Fibroblast of lung (primary cell): ENCODE data around the gene JTB. TPM values are rescaled to one million over a fixed set of nuclear protein-coding genes. Genes with fewer than 3 reads are reported as not detected.

Source experiments
- DNase-seq, 2 donors: peaks; one replicate each; pipeline versions ENCODE4 v3.0.0 to v3.0.0-alpha.2; 2010; ENCODE audit warnings: low read depth in 2 of 2
- H2AFZ ChIP-seq: 2 replicates; pipeline ENCODE4 v1.5.1; 2012; ENCODE audit warnings: low read length, control low read depth, inconsistent platforms
- H3K27ac ChIP-seq: 2 replicates; pipeline ENCODE4 v1.5.1; 2011; ENCODE audit warnings: low read length, control low read depth; ENCODE audit not compliant: insufficient read depth
- H3K27me3 ChIP-seq: 2 replicates; pipeline ENCODE4 v1.5.1; 2011; ENCODE audit warnings: mild to moderate bottlenecking, low read length; ENCODE audit not compliant: control insufficient read depth, insufficient read depth
- H3K36me3 ChIP-seq: 2 replicates; pipeline ENCODE4 v1.5.1; 2011; ENCODE audit warnings: low read length; ENCODE audit not compliant: control insufficient read depth, insufficient read depth
- H3K4me1 ChIP-seq: 2 replicates; pipeline ENCODE4 v1.5.1; 2011; ENCODE audit warnings: low read length; ENCODE audit not compliant: control insufficient read depth, insufficient read depth; ENCODE audit errors: extremely low read depth
- H3K4me2 ChIP-seq: 2 replicates; pipeline ENCODE4 v1.5.1; 2011; ENCODE audit warnings: low read length, control low read depth; ENCODE audit not compliant: insufficient read depth; ENCODE audit errors: extremely low read depth
- H3K4me3 ChIP-seq, 4 experiments: fragments of 200-600 bp in 1 of 4; sonication (generic) in 1 of 4; replicated peaks in 1 of 4; 2 replicates each; pipeline ENCODE4 v1.5.1; 2011 to 2016; ENCODE audit warnings: low read length in 4 of 4, low read depth in 3 of 4, mild to moderate bottlenecking in 3 of 4, control low read depth in 2 of 4, inconsistent platforms in 1 of 4, mixed read lengths in 1 of 4; ENCODE audit not compliant: insufficient read depth in 1 of 4; ENCODE audit errors: control extremely low read depth in 1 of 4
- H3K79me2 ChIP-seq: 2 replicates; pipeline ENCODE4 v1.5.1; 2012; ENCODE audit warnings: mild to moderate bottlenecking, low read length, inconsistent platforms; ENCODE audit not compliant: control insufficient read depth, insufficient read depth
- H3K9ac ChIP-seq: 2 replicates; pipeline ENCODE4 v1.5.1; 2011; ENCODE audit warnings: mild to moderate bottlenecking, low read length, control low read depth; ENCODE audit not compliant: insufficient read depth
- H3K9me3 ChIP-seq: 2 replicates; pipeline ENCODE4 v1.5.1; 2012; ENCODE audit warnings: low read depth, low read length; ENCODE audit not compliant: control insufficient read depth, insufficient read depth
- H4K20me1 ChIP-seq: 2 replicates; pipeline ENCODE4 v1.5.1; 2011; ENCODE audit warnings: low read length; ENCODE audit not compliant: control insufficient read depth, insufficient read depth; ENCODE audit errors: extremely low read depth
- CTCF ChIP-seq, 2 donors: IDR thresholded peaks in 1 of 2; conservative IDR thresholded peaks in 1 of 2; 1 replicate in 1 of 2; 2 replicates in 1 of 2; pipeline ENCODE4 v1.5.1; 2011 to 2012; ENCODE audit warnings: low read length in 2 of 2, control low read depth in 1 of 2, inconsistent platforms in 1 of 2, low read depth in 1 of 2, mild to moderate bottlenecking in 1 of 2
- EZH2 ChIP-seq: IDR thresholded peaks from 2 replicates; pipeline ENCODE4 v1.5.1; 2012; ENCODE audit warnings: low read length, control low read depth, mild to moderate bottlenecking; ENCODE audit errors: missing control alignments
- polyA plus RNA-seq, 2 donors: library from polyadenylated mRNA; depleted of rRNA in 1 of 2; stranded (reverse) in 1 of 2; unstranded in 1 of 2; fragments of >200 nt; gene quantifications; 2 replicates each; pipeline ENCODE4 v1.2.1, GENCODE V29; 2011 to 2012; ENCODE audit warnings: missing spikeins in 1 of 2
- total RNA-seq: library from RNA; depleted of rRNA; stranded (reverse); fragments of >200 nt; gene quantifications from 2 replicates; pipeline ENCODE4 v1.2.1, GENCODE V29; 2014

The JTB gene
- total and polyA plus RNA-seq, 2 donors (not counting 1 experiment from before 2014, with no cell fraction given): 98.9 to 123 TPM

GRCh38 chr1:153939476-153939875 is 38.0 kb downstream of the JTB start:
- Histone ChIP-seq H3K27me3 (no peaks in the 10 kb centered on the region), H3K9me3 (no peaks in the 10 kb centered on the region), H3K4me3 (no peak overlapping the region), H3K27ac (no peak overlapping the region), H2AFZ (no peak overlapping the region), H3K9ac (no peak overlapping the region), H3K79me2 (peaks cover 3% of the 10 kb centered on the region), H3K4me1 (no peaks in the 10 kb centered on the region), H3K36me3 (peaks cover 28% of the 10 kb centered on the region), H3K4me2 (no peak overlapping the region), H4K20me1 (no peaks in the 10 kb centered on the region)
- TF ChIP-seq EZH2: no peak
- no peak for TF ChIP-seq CTCF (conservative IDR thresholded peaks at IDR 0.05 in 1 of 2, IDR thresholded peaks at IDR 0.05 in 1 of 2; ENCODE audit: low read depth in 1 of 2, low read length in 2 of 2)
- no peak for DNase-seq

DNA sequence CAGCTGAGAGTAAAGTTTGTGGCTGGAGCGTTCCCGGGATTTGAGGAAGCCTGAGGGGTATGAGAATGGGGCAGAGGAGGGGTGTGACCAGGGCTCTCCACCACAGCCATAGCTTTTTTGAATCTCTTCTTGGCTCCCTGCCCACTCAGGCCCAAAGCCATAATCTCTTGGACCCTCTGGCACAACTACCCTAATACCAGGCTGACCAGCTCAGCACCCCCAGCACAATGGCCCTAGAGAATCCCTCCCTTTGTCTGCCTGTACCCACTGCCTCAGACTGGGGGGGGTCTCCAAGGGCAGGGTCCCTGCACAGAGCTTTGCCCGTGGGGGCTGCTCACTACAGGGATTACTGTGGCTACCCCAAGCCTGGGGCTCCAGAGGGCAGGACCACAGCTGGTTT is 38.5 kb downstream of the JTB start:
- H3K79me2 ChIP-seq: no peaks in the 10 kb centered on the region
- H2AFZ ChIP-seq: no peak overlapping the region
- no peaks in the 10 kb centered on the region for H3K4me1 ChIP-seq
- no peak overlapping the region for H3K4me2 ChIP-seq
- no peak overlapping the region for H3K9ac ChIP-seq
- H3K4me3 ChIP-seq: no peak overlapping the region
- TF ChIP-seq CTCF (conservative IDR thresholded peaks at IDR 0.05 in 1 of 2, IDR thresholded peaks at IDR 0.05 in 1 of 2; ENCODE audit: low read depth in 1 of 2, low read length in 2 of 2) (no peak), EZH2 (no peak)
- no peaks in the 10 kb centered on the region for H3K9me3 ChIP-seq
- peaks cover 28% of the 10 kb centered on the region for H3K36me3 ChIP-seq
- H3K27me3 ChIP-seq: no peaks in the 10 kb centered on the region
- no peak for DNase-seq
- no peaks in the 10 kb centered on the region for H4K20me1 ChIP-seq
- H3K27ac ChIP-seq: no peak overlapping the region

DNA sequence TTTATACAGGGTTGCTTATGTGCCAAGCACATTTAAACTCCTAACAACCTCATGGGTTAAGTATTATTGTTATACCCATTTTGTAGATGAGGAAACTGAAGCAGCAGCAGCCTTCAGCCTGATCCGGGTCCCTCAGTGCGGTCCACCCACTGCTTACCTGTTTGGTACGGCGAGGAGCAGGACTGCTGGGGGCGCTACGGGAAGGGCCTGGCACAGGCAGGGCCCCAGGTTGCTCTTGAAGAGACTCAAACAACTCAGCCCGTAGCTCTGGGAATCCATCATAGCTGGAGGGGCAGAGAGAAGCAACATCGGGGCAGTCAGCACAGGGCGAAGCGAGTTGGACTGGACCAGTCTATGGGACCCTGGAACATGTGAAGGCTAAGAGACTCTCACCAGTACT is 40.1 kb downstream of the JTB start:
- Histone ChIP-seq H3K27me3 (no peaks in the 10 kb centered on the region), H3K9me3 (no peaks in the 10 kb centered on the region), H3K27ac (no peak overlapping the region), H3K4me3 (no peak overlapping the region), H3K79me2 (no peaks in the 10 kb centered on the region), H3K36me3 (peaks cover 27% of the 10 kb centered on the region), H2AFZ (no peak overlapping the region), H4K20me1 (no peaks in the 10 kb centered on the region), H3K9ac (no peak overlapping the region), H3K4me1 (no peaks in the 10 kb centered on the region), H3K4me2 (no peak overlapping the region)
- DNase-seq: no peak
- TF ChIP-seq CTCF (conservative IDR thresholded peaks at IDR 0.05 in 1 of 2, IDR thresholded peaks at IDR 0.05 in 1 of 2; ENCODE audit: low read depth in 1 of 2, low read length in 2 of 2) (no peak), EZH2 (no peak)
